Measurements from ENCODE around the gene THUMPD2. TPM values are rescaled to one million over a fixed set of nuclear protein-coding genes. Genes with fewer than 3 reads are reported as not detected.

The THUMPD2 gene
- total RNA-seq, 1 experiment from 2014 or later = 16.5 TPM

DNA sequence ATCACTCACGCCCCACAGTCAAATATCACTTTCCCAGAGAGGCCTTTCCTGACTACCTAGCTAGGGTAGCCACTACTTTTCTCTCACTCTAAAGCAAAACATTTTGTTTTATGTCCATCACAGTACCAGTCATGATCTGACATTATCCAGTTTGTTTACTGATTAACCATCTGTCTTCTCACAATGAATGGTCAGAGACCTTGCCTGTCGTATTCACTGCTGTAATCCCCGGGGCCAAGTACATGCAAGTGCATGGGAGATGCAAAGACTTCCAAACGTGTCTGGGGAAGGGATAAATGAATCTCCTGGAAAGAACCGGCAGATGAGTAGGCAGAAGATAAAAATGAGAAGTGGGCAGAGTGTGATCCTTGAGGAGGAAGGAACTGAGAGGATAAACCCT lies 39.7 kb downstream of the THUMPD2 start:
- peaks cover 46% of the 10 kb centered on the region for H3K36me3 ChIP-seq (ENCODE audit: insufficient read depth, low read length)

GRCh38 chr2:39738936-39739335 lies 40.1 kb downstream of the THUMPD2 start:
- H3K9ac ChIP-seq (ENCODE audit: low read length) = no peak overlapping the region
- H3K36me3 ChIP-seq (ENCODE audit: insufficient read depth, low read length) = peaks cover 42% of the 10 kb centered on the region
- no peak overlapping the region for H3K4me3 ChIP-seq (ENCODE audit: low read length)
- no peaks in the 10 kb centered on the region for H3K4me1 ChIP-seq (ENCODE audit: low read length)
- peaks cover 17% of the 10 kb centered on the region for H3K79me2 ChIP-seq (ENCODE audit: low read length)
- H3K4me2 ChIP-seq (ENCODE audit: low read depth, low read length, poor library complexity, severe bottlenecking) = no peak overlapping the region
- no peaks in the 10 kb centered on the region for H3K9me3 ChIP-seq (ENCODE audit: low read length)
- no peak overlapping the region for H2AFZ ChIP-seq (ENCODE audit: low read length)
- no peaks in the 10 kb centered on the region for H3K9me2 ChIP-seq (replicated peaks; ENCODE audit: insufficient read depth, low read length)
- no peaks in the 10 kb centered on the region for H3K27me3 ChIP-seq (ENCODE audit: low read length)
- no peak overlapping the region for H3K27ac ChIP-seq (ENCODE audit: low read length)
- H4K20me1 ChIP-seq (ENCODE audit: insufficient read depth, low read depth, low read length) = peaks cover 4% of the 10 kb centered on the region
- DNase-seq = no peak

More for the DNA sequence above, 39.7 kb downstream of the THUMPD2 start:
- Histone ChIP-seq H3K9ac (ENCODE audit: low read length) (no peak overlapping the region), H3K4me1 (ENCODE audit: low read length) (no peaks in the 10 kb centered on the region), H3K79me2 (ENCODE audit: low read length) (peaks cover 17% of the 10 kb centered on the region), H3K9me2 (replicated peaks; ENCODE audit: insufficient read depth, low read length) (no peaks in the 10 kb centered on the region), H4K20me1 (ENCODE audit: insufficient read depth, low read depth, low read length) (peaks cover 4% of the 10 kb centered on the region), H3K27ac (ENCODE audit: low read length) (no peak overlapping the region), H3K27me3 (ENCODE audit: low read length) (no peaks in the 10 kb centered on the region), H2AFZ (ENCODE audit: low read length) (no peak overlapping the region), H3K4me3 (ENCODE audit: low read length) (no peak overlapping the region), H3K4me2 (ENCODE audit: low read depth, low read length, poor library complexity, severe bottlenecking) (no peak overlapping the region), H3K9me3 (ENCODE audit: low read length) (no peaks in the 10 kb centered on the region)
- no peak for DNase-seq

DNA sequence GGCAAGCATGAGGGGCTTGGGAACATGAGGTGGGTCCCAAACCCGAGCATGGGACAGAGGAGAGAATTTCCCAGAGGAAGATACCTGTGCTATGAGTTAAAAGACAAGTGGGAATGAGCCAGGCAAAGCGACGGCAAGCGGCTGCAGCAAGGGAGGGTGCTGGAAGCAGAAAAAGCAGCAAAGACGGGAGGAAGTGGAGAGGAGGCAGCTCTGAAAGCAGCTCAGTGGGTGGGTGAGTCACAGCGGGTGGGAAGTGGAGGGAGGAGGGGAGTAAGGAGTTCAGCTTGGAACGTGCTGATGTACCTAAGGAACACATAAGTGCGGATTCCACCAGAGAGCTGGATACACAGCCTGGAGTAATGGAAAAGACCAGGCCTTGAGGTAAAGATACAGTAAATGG lies 41.4 kb downstream of the THUMPD2 start:
- no peak overlapping the region for H3K4me3 ChIP-seq (ENCODE audit: low read length)
- H3K9me3 ChIP-seq (ENCODE audit: low read length) = no peaks in the 10 kb centered on the region
- H3K36me3 ChIP-seq (ENCODE audit: insufficient read depth, low read length) = peaks cover 34% of the 10 kb centered on the region
- H3K9ac ChIP-seq (ENCODE audit: low read length) = no peak overlapping the region
- H2AFZ ChIP-seq (ENCODE audit: low read length) = no peak overlapping the region
- H3K79me2 ChIP-seq (ENCODE audit: low read length) = peaks cover 17% of the 10 kb centered on the region
- H3K4me2 ChIP-seq (ENCODE audit: low read depth, low read length, poor library complexity, severe bottlenecking) = no peak overlapping the region
- H3K27ac ChIP-seq (ENCODE audit: low read length) = no peak overlapping the region
- H4K20me1 ChIP-seq (ENCODE audit: insufficient read depth, low read depth, low read length) = peaks cover 4% of the 10 kb centered on the region
- H3K4me1 ChIP-seq (ENCODE audit: low read length) = no peaks in the 10 kb centered on the region
- H3K27me3 ChIP-seq (ENCODE audit: low read length) = no peaks in the 10 kb centered on the region
- H3K9me2 ChIP-seq (replicated peaks; ENCODE audit: insufficient read depth, low read length) = no peaks in the 10 kb centered on the region
- no peak for DNase-seq

DNA sequence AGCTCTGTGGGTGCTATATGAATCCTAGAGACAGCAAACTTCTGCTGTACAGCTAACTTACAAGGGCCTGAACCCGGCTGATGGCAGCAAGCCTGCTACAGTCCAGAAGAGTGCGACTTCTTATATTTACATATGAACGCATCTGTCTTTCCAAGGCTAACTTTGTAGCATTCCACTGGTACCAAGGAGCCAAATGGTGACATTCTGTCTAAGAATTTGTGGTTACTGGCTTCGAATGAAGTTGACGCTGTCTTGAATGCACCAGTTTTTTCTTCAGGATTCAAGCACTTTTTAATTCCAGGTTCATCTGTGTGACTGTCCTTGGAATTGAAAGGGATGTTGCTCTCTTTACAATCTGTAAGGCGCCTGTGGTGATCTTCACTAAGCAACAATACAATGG lies 42.4 kb downstream of the THUMPD2 start:
- H4K20me1 ChIP-seq (ENCODE audit: insufficient read depth, low read depth, low read length) = peaks cover 4% of the 10 kb centered on the region
- no peaks in the 10 kb centered on the region for H3K27me3 ChIP-seq (ENCODE audit: low read length)
- no peaks in the 10 kb centered on the region for H3K9me2 ChIP-seq (replicated peaks; ENCODE audit: insufficient read depth, low read length)
- peaks cover 26% of the 10 kb centered on the region for H3K36me3 ChIP-seq (ENCODE audit: insufficient read depth, low read length)
- H3K4me3 ChIP-seq (ENCODE audit: low read length) = no peak overlapping the region
- H3K27ac ChIP-seq (ENCODE audit: low read length) = no peak overlapping the region
- no peaks in the 10 kb centered on the region for H3K4me1 ChIP-seq (ENCODE audit: low read length)
- no peak overlapping the region for H3K9ac ChIP-seq (ENCODE audit: low read length)
- no peaks in the 10 kb centered on the region for H3K9me3 ChIP-seq (ENCODE audit: low read length)
- DNase-seq = no peak
- no peak overlapping the region for H3K4me2 ChIP-seq (ENCODE audit: low read depth, low read length, poor library complexity, severe bottlenecking)
- H2AFZ ChIP-seq (ENCODE audit: low read length) = no peak overlapping the region
- peaks cover 15% of the 10 kb centered on the region for H3K79me2 ChIP-seq (ENCODE audit: low read length)

DNA sequence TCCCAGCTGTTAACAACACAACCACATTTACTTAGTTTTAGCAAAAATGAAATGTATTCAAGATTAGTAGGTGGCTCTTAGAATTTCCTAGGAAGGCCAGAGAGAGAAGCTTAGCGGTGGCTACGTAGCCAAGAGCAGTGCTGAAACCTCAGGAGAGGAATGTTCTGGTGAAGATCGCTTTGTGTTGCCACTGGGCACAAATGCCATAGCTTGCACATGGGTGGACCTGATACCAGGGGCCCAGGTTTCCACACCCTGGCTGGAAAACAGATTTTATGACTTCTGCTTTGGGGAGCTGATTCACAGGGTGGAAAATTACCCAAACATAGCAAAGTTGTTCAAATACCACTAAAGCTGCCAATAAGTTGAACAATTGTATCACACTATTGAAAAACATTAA lies 43.4 kb downstream of the THUMPD2 start:
- H3K36me3 ChIP-seq (ENCODE audit: insufficient read depth, low read length) = peaks cover 26% of the 10 kb centered on the region
- H3K4me1 ChIP-seq (ENCODE audit: low read length) = no peaks in the 10 kb centered on the region
- H2AFZ ChIP-seq (ENCODE audit: low read length) = no peak overlapping the region
- H3K27me3 ChIP-seq (ENCODE audit: low read length) = no peaks in the 10 kb centered on the region
- no peak overlapping the region for H3K9ac ChIP-seq (ENCODE audit: low read length)
- H3K4me2 ChIP-seq (ENCODE audit: low read depth, low read length, poor library complexity, severe bottlenecking) = no peak overlapping the region
- peaks cover 13% of the 10 kb centered on the region for H3K79me2 ChIP-seq (ENCODE audit: low read length)
- H4K20me1 ChIP-seq (ENCODE audit: insufficient read depth, low read depth, low read length) = peaks cover 4% of the 10 kb centered on the region
- no peaks in the 10 kb centered on the region for H3K9me3 ChIP-seq (ENCODE audit: low read length)
- no peak overlapping the region for H3K4me3 ChIP-seq (ENCODE audit: low read length)
- no peaks in the 10 kb centered on the region for H3K9me2 ChIP-seq (replicated peaks; ENCODE audit: insufficient read depth, low read length)
- no peak for DNase-seq
- no peak overlapping the region for H3K27ac ChIP-seq (ENCODE audit: low read length)

DNA sequence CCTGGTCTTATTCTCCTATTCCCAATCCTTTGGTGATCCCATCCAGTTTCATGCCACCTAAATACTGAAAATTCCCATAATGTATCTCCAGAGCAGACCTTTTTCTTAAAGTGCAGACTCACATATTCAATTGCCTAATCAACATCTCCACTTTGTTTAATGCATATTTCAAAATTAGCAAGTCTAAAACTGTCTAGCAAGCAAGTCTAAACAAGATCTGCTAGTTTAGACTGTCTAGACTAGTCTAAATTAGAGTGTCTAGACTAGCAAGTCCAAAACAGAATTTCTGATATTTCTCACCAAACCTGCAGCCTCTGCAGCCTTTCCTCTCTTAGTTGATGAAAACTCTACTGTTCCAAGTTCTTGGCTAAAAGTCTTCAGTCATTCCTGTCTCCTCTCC lies 44.6 kb downstream of the THUMPD2 start:
- no peaks in the 10 kb centered on the region for H3K9me2 ChIP-seq (replicated peaks; ENCODE audit: insufficient read depth, low read length)

GRCh38 chr2:39733070-39733674 lies 45.9 kb downstream of the THUMPD2 start:
- no peak for DNase-seq
- Histone ChIP-seq H3K4me3 (ENCODE audit: low read length) (no peak overlapping the region), H2AFZ (ENCODE audit: low read length) (no peak overlapping the region), H3K4me1 (ENCODE audit: low read length) (no peaks in the 10 kb centered on the region), H3K9me2 (replicated peaks; ENCODE audit: insufficient read depth, low read length) (no peaks in the 10 kb centered on the region), H3K4me2 (ENCODE audit: low read depth, low read length, poor library complexity, severe bottlenecking) (no peak overlapping the region), H3K9ac (ENCODE audit: low read length) (no peak overlapping the region), H3K36me3 (ENCODE audit: insufficient read depth, low read length) (peaks cover 20% of the 10 kb centered on the region), H3K27ac (ENCODE audit: low read length) (no peak overlapping the region), H3K9me3 (ENCODE audit: low read length) (no peaks in the 10 kb centered on the region), H4K20me1 (ENCODE audit: insufficient read depth, low read depth, low read length) (peaks cover 4% of the 10 kb centered on the region), H3K79me2 (ENCODE audit: low read length) (peaks cover 5% of the 10 kb centered on the region; the same call in 1 of the 2 replicates), H3K27me3 (ENCODE audit: low read length) (no peaks in the 10 kb centered on the region)

More for the DNA sequence above, 44.6 kb downstream of the THUMPD2 start:
- Histone ChIP-seq H3K4me2 (ENCODE audit: low read depth, low read length, poor library complexity, severe bottlenecking) (no peak overlapping the region), H3K9me3 (ENCODE audit: low read length) (no peaks in the 10 kb centered on the region), H3K27ac (ENCODE audit: low read length) (no peak overlapping the region), H3K4me3 (ENCODE audit: low read length) (no peak overlapping the region), H3K27me3 (ENCODE audit: low read length) (no peaks in the 10 kb centered on the region), H3K79me2 (ENCODE audit: low read length) (peaks cover 11% of the 10 kb centered on the region), H3K4me1 (ENCODE audit: low read length) (no peaks in the 10 kb centered on the region), H3K9ac (ENCODE audit: low read length) (no peak overlapping the region), H3K36me3 (ENCODE audit: insufficient read depth, low read length) (peaks cover 24% of the 10 kb centered on the region), H2AFZ (ENCODE audit: low read length) (no peak overlapping the region), H4K20me1 (ENCODE audit: insufficient read depth, low read depth, low read length) (peaks cover 4% of the 10 kb centered on the region)
- DNase-seq = no peak

DNA sequence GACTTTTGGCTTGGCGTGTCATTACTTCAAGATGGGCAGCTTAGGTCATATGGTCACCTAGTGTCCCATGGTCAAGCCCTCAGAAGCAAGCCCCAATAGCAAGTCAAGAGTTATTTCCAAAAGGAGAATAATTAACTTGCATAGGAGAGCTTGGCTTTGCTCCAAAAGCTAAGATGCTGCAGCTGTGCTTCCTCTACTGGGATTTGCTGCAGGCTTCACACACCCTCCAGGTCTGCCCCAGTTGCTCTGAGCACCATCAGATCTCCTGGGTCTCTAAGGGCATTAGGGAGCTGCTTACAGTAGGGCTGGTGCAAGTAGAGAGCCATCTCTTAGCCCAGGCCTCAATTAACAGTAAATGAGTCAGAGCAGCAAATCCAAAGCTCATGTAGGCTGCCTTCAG lies 46.6 kb downstream of the THUMPD2 start:
- Histone ChIP-seq H2AFZ (ENCODE audit: low read length) (no peak overlapping the region), H3K27me3 (ENCODE audit: low read length) (no peaks in the 10 kb centered on the region), H3K27ac (ENCODE audit: low read length) (no peak overlapping the region), H3K9me2 (replicated peaks; ENCODE audit: insufficient read depth, low read length) (no peaks in the 10 kb centered on the region), H3K9me3 (ENCODE audit: low read length) (no peaks in the 10 kb centered on the region), H3K9ac (ENCODE audit: low read length) (no peak overlapping the region), H3K4me1 (ENCODE audit: low read length) (no peaks in the 10 kb centered on the region), H3K36me3 (ENCODE audit: insufficient read depth, low read length) (peaks cover 20% of the 10 kb centered on the region), H3K4me2 (ENCODE audit: low read depth, low read length, poor library complexity, severe bottlenecking) (no peak overlapping the region), H3K4me3 (ENCODE audit: low read length) (no peak overlapping the region), H3K79me2 (ENCODE audit: low read length) (peaks cover 5% of the 10 kb centered on the region; the same call in 1 of the 2 replicates), H4K20me1 (ENCODE audit: insufficient read depth, low read depth, low read length) (peaks cover 4% of the 10 kb centered on the region)
- DNase-seq = peak; percentile 45

Data from Karpas-422 (cell line).